Fibroblast of lung (primary cell): ENCODE results near the gene BUD13. TPM values are rescaled to one million over a fixed set of nuclear protein-coding genes. Genes with fewer than 3 reads are reported as not detected.

Source experiments
- DNase-seq, 2 donors: peaks; one replicate each; pipeline versions ENCODE4 v3.0.0 to v3.0.0-alpha.2; 2010; ENCODE audit warnings: low read depth in 2 of 2
- H2AFZ ChIP-seq: 2 replicates; pipeline ENCODE4 v1.5.1; 2012; ENCODE audit warnings: low read length, control low read depth, inconsistent platforms
- H3K27ac ChIP-seq: 2 replicates; pipeline ENCODE4 v1.5.1; 2011; ENCODE audit warnings: low read length, control low read depth; ENCODE audit not compliant: insufficient read depth
- H3K27me3 ChIP-seq: 2 replicates; pipeline ENCODE4 v1.5.1; 2011; ENCODE audit warnings: mild to moderate bottlenecking, low read length; ENCODE audit not compliant: control insufficient read depth, insufficient read depth
- H3K36me3 ChIP-seq: 2 replicates; pipeline ENCODE4 v1.5.1; 2011; ENCODE audit warnings: low read length; ENCODE audit not compliant: control insufficient read depth, insufficient read depth
- H3K4me1 ChIP-seq: 2 replicates; pipeline ENCODE4 v1.5.1; 2011; ENCODE audit warnings: low read length; ENCODE audit not compliant: control insufficient read depth, insufficient read depth; ENCODE audit errors: extremely low read depth
- H3K4me2 ChIP-seq: 2 replicates; pipeline ENCODE4 v1.5.1; 2011; ENCODE audit warnings: low read length, control low read depth; ENCODE audit not compliant: insufficient read depth; ENCODE audit errors: extremely low read depth
- H3K4me3 ChIP-seq, 4 experiments: fragments of 200-600 bp in 1 of 4; sonication (generic) in 1 of 4; replicated peaks in 1 of 4; 2 replicates each; pipeline ENCODE4 v1.5.1; 2011 to 2016; ENCODE audit warnings: low read length in 4 of 4, low read depth in 3 of 4, mild to moderate bottlenecking in 3 of 4, control low read depth in 2 of 4, inconsistent platforms in 1 of 4, mixed read lengths in 1 of 4; ENCODE audit not compliant: insufficient read depth in 1 of 4; ENCODE audit errors: control extremely low read depth in 1 of 4
- H3K79me2 ChIP-seq: 2 replicates; pipeline ENCODE4 v1.5.1; 2012; ENCODE audit warnings: mild to moderate bottlenecking, low read length, inconsistent platforms; ENCODE audit not compliant: control insufficient read depth, insufficient read depth
- H3K9ac ChIP-seq: 2 replicates; pipeline ENCODE4 v1.5.1; 2011; ENCODE audit warnings: mild to moderate bottlenecking, low read length, control low read depth; ENCODE audit not compliant: insufficient read depth
- H3K9me3 ChIP-seq: 2 replicates; pipeline ENCODE4 v1.5.1; 2012; ENCODE audit warnings: low read depth, low read length; ENCODE audit not compliant: control insufficient read depth, insufficient read depth
- H4K20me1 ChIP-seq: 2 replicates; pipeline ENCODE4 v1.5.1; 2011; ENCODE audit warnings: low read length; ENCODE audit not compliant: control insufficient read depth, insufficient read depth; ENCODE audit errors: extremely low read depth
- CTCF ChIP-seq, 2 donors: IDR thresholded peaks in 1 of 2; conservative IDR thresholded peaks in 1 of 2; 1 replicate in 1 of 2; 2 replicates in 1 of 2; pipeline ENCODE4 v1.5.1; 2011 to 2012; ENCODE audit warnings: low read length in 2 of 2, control low read depth in 1 of 2, inconsistent platforms in 1 of 2, low read depth in 1 of 2, mild to moderate bottlenecking in 1 of 2
- EZH2 ChIP-seq: IDR thresholded peaks from 2 replicates; pipeline ENCODE4 v1.5.1; 2012; ENCODE audit warnings: low read length, control low read depth, mild to moderate bottlenecking; ENCODE audit errors: missing control alignments
- polyA plus RNA-seq, 2 donors: library from polyadenylated mRNA; depleted of rRNA in 1 of 2; stranded (reverse) in 1 of 2; unstranded in 1 of 2; fragments of >200 nt; gene quantifications; 2 replicates each; pipeline ENCODE4 v1.2.1, GENCODE V29; 2011 to 2012; ENCODE audit warnings: missing spikeins in 1 of 2
- total RNA-seq: library from RNA; depleted of rRNA; stranded (reverse); fragments of >200 nt; gene quantifications from 2 replicates; pipeline ENCODE4 v1.2.1, GENCODE V29; 2014

The BUD13 gene
- total and polyA plus RNA-seq, 2 donors (not counting 1 experiment from before 2014, with no cell fraction given), result 12.7 to 13.0 TPM

- Histone ChIP-seq H2AFZ (no peak overlapping the region), H4K20me1 (no peaks in the 10 kb centered on the region), H3K4me3 (no peak overlapping the region), H3K4me1 (peaks cover 3% of the 10 kb centered on the region), H3K9me3 (no peaks in the 10 kb centered on the region), H3K4me2 (no peak overlapping the region), H3K27me3 (peaks cover 14% of the 10 kb centered on the region), H3K36me3 (no peaks in the 10 kb centered on the region), H3K9ac (no peak overlapping the region), H3K27ac (no peak overlapping the region), H3K79me2 (no peaks in the 10 kb centered on the region)
- DNase-seq, result no peak
- no peak for TF ChIP-seq EZH2
- TF ChIP-seq CTCF (conservative IDR thresholded peaks at IDR 0.05 in 1 of 2, IDR thresholded peaks at IDR 0.05 in 1 of 2; ENCODE audit: low read depth in 1 of 2, low read length in 2 of 2), result no peak
Measured at GRCh38 chr11:116730241-116730561, 42.6 kb downstream of the BUD13 start.

DNA sequence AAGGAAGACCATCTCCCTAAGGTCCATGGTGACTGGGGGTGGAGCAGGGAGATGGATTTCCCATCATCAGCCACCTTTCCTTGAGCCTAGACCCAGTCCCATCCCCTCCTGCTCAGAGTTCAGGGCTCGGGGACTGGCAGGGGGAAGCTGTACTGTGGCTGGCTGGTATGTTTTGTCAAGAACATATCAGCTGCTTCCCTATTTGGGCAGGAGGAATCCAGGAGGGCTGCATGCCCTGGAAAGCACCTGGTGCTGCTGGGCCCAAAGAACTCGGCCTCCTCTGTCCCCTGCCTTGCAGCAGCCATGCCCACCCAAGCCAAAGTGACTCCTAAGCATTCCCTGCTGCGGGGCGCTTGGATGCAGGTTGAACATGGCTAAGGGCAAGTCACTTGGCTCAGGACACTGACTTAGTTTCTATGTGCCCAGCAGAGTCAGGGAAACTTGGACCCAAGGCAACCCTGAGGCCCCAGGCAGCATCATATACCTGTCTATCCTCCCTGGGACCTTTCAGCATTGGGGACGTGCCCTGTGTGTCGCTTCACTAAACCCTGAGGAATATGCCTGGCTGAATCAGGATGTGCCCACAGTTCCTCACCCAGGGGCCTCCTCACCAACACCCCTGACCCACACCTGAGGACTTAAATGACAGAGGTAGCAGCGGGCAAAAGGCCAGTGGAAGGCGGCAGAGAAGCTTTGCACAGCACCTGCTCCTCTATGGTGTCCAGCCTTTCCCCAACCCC lies 43.1 kb downstream of the BUD13 start:
- no peaks in the 10 kb centered on the region for H3K36me3 ChIP-seq
- no peaks in the 10 kb centered on the region for H3K9me3 ChIP-seq
- H3K4me2 ChIP-seq, result no peak overlapping the region
- no peak for TF ChIP-seq EZH2
- no peak for TF ChIP-seq CTCF (conservative IDR thresholded peaks at IDR 0.05 in 1 of 2, IDR thresholded peaks at IDR 0.05 in 1 of 2; ENCODE audit: low read depth in 1 of 2, low read length in 2 of 2)
- no peak overlapping the region for H3K9ac ChIP-seq
- H3K4me1 ChIP-seq, result peaks cover 3% of the 10 kb centered on the region
- H4K20me1 ChIP-seq, result no peaks in the 10 kb centered on the region
- H3K27me3 ChIP-seq, result peaks cover 14% of the 10 kb centered on the region
- H2AFZ ChIP-seq, result no peak overlapping the region
- H3K79me2 ChIP-seq, result no peaks in the 10 kb centered on the region
- H3K27ac ChIP-seq, result no peak overlapping the region
- no peak for DNase-seq
- no peak overlapping the region for H3K4me3 ChIP-seq

DNA sequence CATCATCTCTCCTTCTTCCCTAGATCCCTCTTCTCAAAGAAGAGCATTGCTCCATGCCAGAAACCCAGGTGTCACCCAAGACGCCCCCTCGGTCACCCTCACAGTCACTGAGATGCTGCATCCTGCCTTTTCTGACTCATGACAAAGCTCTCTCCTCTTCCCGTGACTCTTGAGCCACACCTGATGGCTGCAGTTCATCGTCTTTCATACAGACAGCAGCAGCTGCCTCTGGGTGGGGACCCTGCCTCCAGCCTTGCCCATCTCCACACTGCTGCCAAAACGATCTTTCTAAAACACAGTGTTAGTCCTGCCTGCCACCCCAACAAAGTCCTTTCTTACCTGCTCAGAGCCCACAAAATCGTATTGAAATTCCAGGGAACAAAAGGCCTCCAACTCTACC lies 44.8 kb downstream of the BUD13 start:
- H3K4me3 ChIP-seq, result no peak overlapping the region
- TF ChIP-seq EZH2 (no peak), CTCF (conservative IDR thresholded peaks at IDR 0.05 in 1 of 2, IDR thresholded peaks at IDR 0.05 in 1 of 2; ENCODE audit: low read depth in 1 of 2, low read length in 2 of 2) (no peak)
- no peaks in the 10 kb centered on the region for H3K79me2 ChIP-seq
- H2AFZ ChIP-seq, result no peak overlapping the region
- H4K20me1 ChIP-seq, result no peaks in the 10 kb centered on the region
- no peaks in the 10 kb centered on the region for H3K9me3 ChIP-seq
- no peak overlapping the region for H3K27ac ChIP-seq
- no peak overlapping the region for H3K9ac ChIP-seq
- peaks cover 14% of the 10 kb centered on the region for H3K27me3 ChIP-seq
- DNase-seq, result no peak
- no peak overlapping the region for H3K4me2 ChIP-seq
- H3K4me1 ChIP-seq, result peaks cover 3% of the 10 kb centered on the region
- H3K36me3 ChIP-seq, result no peaks in the 10 kb centered on the region
